CD4-positive, alpha-beta T cell treated with Interleukin-17A for 1 hour (primary cell): ENCODE results near the gene TNFSF8.

Experiments
- DNase-seq: peaks from one replicate; pipeline ENCODE4 v3.0.0-alpha.2; 2020

TNFSF8 gene

GRCh38 chr9:114864471-114864870, 65.9 kb downstream of the TNFSF8 start:
- no peak for DNase-seq

DNA sequence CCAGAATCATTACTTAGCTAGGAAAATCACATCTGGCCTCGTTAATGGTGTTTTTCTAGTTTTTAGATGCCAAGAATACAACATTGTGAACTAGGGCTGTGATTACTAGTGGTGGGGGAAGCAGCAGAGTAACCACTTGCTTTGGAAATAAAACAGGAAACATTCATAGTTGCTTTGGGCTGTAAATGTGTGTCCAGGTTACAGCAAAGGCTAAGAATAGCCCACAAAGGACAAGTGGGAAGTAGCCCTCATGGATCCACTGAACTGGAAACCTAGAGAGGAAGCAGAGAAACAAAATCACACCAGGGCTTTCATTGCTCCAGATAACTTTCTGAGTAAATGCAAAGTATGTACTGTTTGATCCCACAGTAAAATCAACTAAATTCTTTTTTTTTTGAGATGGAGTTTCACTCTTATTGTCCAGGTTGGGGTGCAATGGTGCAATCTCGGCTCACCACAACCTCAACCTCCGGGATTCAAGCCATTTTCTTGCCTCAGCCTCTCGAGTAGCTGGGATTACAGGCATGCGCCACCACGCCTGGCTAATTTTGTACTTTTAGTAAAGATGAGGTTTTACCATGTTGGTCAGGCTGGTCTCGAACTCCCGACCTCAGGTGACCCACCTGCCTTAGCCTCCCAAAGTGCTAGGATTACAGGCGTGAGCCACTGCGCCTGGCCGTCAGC, 68.3 kb downstream of the TNFSF8 start:
- no peak for DNase-seq

DNA sequence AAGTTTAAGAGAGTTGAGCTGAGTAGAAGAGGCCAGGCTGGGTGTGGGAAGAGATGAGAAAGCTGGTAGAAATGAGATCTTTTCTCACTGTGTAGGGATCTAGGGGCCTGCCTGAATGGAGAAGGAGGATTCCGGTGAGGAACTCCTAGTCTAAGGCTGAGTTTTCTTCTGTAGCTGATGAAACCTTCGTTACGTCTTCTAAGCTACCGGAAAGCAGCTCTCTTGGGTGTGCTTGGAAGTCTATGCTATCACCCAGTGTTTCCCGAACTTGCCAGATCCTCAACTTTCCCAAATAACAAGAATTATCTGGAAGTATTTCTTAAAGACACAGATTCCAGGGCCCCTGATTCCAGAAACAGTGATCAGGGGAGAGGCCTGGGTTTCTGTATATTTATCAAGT, 69.1 kb downstream of the TNFSF8 start:
- no peak for DNase-seq

GRCh38 chr9:114860187-114860586, 70.2 kb downstream of the TNFSF8 start:
- no peak for DNase-seq

DNA sequence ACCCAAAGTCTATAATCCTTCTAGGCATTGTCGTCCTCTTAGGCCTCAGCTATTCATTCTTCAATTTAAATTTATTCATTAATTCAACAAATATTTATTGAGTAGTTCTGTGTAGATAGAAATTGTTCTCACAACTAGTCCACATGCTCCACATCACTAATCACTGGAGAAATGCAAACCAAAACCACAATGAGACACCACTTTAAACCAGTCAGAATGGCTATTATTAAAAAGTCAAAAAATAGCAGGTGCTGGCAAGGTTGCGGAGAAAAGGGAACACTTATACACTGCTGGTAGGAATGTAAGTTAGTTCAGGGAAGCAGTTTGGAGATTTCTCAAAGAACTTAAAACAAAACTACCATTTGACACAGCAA, 73.5 kb downstream of the TNFSF8 start:
- no peak for DNase-seq

- no peak for DNase-seq
Measured at GRCh38 chr9:114856215-114856941, 74.0 kb downstream of the TNFSF8 start.

DNA sequence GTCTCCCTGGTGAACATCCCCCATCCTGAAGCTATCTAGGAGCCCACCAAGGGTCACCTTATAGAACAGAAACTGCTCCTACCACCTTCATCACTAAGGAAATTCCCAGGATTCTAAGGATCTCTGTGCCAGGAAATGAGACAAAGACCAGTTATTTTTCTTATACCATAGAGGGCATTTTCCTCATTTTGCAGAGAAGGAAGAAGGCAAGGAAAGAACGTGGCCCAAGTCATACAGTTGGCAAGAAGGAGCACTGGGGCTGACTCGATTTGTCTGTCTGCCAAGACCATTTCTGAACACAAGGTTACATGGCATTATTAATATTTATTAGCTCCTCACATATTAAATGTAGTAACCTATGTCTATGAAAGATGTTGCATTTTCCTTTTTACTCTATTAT, 74.9 kb downstream of the TNFSF8 start:
- DNase-seq: no peak

DNA sequence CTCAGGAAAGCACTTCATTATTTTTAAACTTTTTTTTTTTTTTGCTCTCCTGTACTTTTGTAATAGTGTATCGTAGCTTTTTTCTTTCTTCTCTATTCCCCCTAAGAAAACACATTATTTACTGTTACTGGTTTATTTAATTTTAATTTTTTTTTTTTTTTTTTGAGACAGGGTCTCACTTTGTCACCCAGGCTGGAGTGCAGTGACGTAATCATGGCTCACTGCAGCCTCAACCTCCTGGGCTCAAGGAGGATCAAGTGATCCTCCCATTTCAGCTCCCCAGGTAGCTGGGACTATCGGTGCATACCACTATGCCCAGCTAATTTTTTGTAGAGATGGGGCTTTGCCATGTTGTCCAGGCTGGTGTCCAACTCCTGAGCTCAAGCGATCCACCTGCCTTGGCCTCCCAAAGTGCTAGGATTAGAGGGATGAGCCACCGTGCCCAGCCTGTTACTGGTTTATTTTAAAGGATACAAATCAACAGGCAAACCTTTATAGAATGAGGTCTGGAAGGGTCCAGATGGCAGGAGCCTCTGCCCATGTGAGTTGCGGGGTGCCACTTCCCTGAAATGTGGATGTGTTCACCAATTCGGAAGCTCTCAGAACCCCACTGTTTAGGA, 75.5 kb downstream of the TNFSF8 start:
- DNase-seq: no peak

- no peak for DNase-seq
Measured at GRCh38 chr9:114853071-114853855, 77.1 kb downstream of the TNFSF8 start.

- DNase-seq: no peak
Measured at GRCh38 chr9:114852050-114852594, 78.3 kb downstream of the TNFSF8 start.

GRCh38 chr9:114851306-114851705, 79.1 kb downstream of the TNFSF8 start:
- DNase-seq: no peak
